GM19193 (cell line): ENCODE results near the gene COX4I2.

Experiments
- POLR2A ChIP-seq: IDR thresholded peaks from 4 replicates; pipeline ENCODE4 v1.6.1; 2011; ENCODE audit not compliant: insufficient read depth, insufficient read length; ENCODE audit errors: extremely low read depth

COX4I2 gene

DNA sequence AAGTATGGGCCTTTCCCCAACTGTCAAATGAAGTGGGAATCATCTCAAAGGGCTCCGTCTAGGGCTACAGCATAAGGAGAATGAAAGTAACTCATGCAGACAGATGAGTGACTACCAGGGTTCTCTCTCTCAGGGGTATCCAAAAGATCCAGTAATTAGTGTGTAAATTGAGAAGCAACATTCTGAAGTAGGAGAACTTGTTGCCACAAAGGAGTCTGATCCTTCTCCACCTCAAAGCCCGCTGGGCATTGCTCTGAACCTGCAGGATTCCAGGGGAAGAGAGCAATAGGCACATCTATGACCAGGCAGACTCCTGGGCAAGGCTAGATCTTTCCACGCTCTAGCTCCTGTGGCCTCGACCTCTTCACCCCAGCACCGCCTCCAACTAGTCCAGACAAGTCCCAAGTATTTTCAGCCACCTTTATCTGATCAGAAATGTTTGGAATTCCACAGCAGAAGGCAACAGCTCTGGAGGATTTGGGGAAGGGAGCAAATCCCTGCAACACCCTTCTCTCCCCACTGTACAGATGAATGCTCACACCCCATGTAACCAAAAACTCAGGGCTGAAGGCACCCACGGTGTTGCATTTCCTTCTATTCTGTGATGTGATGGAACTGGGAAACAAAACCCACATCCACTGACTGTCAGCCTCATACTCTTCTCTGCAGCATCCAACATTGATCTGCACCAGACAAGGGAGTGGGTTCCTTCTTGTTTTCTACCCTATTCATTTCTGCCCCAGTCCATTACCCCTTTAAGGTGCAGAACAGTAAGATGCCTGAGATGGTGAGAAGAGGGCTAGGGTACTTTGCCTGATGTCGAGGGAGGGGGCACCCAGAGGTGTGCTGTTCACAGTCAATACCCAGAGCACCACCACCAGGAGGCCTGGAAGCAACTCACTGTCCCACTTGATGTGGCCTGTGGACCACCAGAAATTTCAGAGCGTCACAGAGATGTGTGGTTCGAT is 41.0 kb downstream of the COX4I2 start:
- TF ChIP-seq POLR2A: no peak

DNA sequence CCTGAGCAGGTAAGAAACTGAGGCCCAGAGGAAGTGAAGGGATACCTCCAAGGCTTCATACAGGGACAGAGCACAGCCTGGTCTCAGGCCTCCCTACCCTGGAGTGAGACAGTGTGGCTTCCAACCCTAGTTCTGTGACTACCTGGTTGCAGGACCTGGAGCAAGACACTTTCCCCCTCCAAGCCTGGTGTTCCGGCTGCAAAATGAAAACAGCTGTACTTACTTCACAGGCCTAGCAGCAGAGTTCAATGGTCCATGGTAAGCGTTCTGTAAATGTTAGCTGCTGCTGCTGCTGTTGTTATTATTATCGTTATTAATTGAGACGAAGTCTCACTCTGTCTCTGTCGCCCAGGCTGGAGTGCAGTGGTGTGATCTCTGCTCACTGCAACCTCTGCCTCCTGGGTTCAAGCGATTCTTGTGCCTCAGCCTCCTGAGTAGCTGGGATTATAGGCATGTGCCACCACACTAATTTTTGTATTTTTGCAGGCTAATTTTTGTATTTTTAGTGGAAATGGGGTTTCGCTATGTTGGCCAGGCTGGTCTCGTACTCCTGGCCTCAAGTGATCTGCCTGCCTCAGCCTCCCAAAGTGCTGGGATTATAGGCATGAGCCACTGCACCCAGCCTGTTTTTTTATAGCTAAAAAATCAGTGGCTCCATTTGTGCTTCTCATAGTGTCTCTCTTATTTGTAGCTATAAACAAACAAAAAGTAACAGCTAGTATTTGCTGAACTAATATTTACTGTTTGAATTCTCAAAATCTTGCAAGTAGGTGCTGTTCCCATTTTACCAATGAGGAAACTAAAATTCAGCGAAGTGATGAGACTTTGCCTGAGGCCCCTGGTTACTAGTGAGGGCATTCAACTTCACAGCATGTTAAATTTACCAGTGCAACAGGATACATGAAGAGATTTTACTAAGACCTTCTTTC is 41.9 kb downstream of the COX4I2 start:
- no peak for TF ChIP-seq POLR2A

DNA sequence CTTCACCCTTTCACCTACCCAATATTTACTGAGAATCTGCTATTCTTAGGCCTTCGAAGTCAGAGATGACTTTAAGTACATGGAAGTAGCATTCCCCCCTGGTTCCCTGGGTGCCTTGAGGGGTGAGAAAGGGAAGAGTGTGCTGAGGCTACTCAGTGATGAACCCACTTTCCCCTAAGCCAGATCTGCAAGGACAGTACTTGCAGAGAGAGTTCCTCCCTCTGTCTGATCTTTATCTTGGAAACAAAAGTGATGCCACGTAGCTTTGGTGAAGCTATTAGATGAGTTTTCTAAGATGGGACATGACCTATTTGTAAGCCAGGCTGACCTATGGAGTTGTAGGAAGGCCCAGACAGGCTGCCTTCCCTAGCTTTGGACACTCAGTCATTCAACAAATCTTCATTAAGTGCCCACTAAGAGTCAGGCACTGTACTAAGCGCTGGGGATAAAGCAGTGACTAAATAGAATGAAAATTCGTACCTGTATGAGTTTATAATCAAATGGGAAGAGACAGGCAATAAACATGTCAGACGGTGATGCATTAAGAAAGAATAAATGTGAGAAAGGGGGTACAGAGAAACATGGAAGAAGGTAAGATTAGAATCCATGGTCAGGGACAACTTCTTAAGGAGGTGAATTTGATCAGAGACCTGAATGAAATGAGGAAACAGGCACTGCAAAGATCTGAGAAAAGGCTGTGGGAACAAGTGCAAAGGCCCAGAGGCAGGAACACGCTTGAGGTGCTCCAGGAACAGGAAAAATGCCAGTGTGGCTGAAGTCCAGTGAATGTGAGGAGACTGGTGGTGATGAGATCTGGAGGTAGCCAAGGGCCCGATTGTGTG is 42.8 kb downstream of the COX4I2 start:
- TF ChIP-seq POLR2A: no peak

DNA sequence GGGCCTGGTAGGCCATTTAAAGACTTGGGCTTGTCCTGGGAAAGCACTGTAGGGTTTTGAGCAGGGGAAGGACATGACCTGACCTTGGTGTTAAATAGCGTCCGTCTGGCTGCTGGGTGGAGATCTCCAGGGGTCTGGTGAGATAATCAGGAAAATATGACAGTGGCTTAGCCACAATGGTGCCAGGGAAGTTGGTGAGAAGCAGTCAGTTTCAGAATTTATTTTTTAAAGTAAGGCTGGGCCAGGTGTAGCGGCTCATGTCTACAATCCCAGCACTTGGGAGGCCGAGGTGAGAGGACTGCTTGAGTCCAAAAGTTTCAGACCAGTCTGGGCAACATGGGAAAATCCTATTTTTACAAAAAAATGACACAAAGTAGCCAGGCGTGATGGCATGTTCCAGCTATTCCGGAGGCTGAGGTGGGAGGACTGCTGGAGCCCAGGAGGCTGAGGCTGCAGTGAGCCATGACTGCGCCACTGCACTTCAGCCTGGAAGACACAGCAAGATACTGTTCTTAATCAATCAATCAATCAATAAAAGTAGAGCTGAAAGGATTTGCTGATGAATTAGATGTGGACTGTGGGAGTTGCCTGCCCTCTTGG is 43.5 kb downstream of the COX4I2 start:
- TF ChIP-seq POLR2A: no peak

DNA sequence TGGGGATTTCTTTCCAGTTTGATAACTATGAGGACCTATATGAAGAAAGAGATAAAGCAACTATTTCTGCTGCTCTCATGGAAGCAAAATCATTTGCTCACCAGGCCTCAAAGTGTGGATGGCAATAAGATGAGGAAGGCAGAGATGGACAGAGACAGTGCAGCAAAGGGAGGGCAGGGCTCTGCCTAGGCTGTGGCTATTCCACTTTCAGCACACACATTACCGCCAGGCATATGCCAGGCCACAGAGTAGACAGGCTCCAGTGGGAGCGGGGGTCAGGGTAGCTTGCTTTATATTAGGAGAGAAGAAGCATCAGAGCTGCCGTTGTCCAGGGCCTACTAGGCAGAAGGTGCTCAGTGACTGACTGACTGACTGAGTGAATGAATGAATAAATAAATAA is 44.1 kb downstream of the COX4I2 start:
- no peak for TF ChIP-seq POLR2A

DNA sequence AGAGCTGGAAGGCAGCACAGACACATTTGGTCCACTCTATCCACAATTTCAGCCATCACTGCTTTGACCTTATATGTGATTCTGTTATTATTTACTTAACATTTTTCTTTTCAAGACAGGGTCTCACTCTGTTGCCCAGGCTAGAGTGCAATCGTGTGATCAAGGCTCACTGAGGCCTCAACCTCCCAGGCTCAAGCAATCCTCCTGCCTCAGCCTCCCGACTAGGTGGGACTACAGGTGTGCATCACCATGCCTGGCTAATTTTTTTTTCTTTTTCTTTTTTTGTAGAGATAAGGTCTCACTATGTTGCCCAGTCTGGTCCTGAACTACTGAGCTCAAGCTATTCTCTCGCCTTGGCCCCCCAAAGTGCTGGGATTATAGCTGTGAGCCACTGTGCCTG is 44.6 kb downstream of the COX4I2 start:
- no peak for TF ChIP-seq POLR2A

DNA sequence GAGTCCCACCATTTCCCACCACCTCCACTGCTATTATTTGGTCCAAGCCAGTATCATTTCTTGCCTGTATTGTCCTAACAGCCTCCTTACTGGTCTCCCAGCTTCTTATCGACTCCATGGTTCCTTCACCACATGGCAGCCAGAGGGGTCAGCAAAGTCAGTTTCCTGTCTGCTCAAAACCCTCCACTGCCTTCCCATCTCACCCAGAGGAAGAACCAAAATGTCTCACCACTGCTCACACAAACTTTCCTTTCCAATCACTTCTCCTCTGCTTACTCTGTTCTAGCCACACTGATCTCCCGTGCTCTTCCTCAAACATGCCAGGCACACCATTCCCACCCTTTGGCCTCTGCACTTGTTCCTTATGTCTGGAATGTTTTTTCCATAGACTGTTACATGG is 45.2 kb downstream of the COX4I2 start:
- no peak for TF ChIP-seq POLR2A

DNA sequence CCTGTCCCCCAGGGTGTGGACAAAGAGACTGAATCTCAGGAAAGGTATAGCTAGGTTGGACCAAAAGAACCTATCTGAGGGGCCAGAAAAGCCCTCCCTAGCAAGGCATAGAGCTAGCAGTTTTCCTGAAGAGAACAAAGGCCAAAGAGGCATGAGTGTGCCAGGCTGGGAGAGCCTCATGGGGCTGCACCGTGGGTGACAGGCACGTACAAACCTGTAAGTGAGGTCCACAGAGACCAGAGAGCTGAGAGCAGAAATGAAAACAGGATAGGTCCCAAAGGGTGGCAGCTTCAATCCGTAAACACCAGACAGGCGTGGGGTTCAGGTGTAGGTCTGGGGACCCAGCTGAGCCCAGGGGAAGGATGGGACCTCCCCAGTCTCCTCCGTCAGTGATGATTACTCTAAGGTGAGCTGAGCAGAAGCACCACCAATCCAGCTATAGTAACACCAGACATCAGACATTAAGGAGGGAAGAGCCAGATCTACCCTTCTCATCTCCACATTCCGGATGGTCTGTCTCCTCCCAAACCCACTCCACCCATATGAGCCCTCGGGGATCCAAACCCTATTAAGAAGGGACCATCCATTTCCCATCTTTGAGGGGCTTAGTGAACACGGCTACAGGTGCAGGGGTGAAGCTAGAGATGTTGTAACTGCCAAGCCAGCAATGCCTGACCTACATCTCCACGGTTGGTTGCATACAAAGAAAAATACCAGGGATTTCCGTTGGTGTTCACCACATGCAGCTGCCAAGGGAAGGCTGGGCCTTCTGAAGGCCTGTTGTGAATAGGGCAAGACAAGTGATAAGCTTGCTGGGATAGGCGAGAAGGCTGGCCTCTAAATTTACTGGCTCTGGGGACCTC is 46.7 kb downstream of the COX4I2 start:
- peak; percentile 16 for TF ChIP-seq POLR2A

DNA sequence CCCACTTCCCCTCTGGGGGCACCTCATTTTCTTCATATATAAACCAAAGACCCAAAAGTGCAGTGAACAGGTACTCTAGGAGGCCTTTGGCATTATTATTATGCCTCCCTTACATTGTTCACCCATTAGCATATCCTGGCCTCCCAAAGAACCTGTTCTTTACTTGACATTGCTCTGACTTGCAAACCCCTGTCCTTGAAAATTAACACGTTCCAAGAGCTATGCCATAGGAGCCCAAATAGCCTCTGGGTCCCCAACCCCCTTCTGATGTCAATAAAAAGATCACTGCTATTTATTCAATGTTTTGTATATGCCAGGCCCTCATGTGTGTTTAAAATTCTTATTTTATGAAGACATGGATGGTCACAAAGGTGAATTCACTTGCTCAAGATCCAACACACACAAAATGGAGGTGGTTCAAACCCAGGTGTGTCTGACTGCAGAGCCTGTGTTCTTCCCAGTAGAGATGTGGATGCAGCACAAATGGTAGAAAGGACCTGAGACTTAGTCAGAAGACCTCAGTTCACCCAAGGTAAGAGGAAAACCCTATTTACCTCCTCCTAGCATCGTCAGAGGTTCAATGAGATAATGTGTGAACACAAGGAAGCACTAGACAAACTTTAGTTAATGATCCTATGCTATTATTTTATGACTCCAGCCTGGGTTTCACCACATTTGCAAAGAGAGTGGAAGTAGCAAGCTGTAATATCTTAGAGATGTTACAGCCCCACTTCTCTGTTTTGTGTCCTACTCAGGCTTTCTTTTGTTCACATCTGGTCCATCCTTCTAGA is 48.3 kb downstream of the COX4I2 start:
- TF ChIP-seq POLR2A: no peak

DNA sequence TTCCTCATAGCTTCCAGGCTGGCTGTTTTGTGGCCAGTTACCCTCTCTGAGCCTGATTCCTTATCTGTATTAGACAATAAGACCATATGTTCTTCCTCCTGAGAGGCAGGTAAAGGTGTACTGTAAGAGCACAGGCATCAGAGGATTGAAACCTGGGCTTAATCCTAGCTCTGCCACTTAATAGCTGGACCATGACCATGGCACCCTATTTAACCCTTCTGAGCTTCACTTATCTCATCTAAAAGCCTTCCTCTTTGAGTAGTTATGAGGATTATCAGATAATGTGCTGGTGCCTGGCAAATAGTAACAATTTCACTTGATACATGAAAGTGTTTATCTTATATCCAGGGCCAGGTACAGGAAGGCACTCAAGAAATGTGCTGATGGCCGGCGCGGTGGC is 50.1 kb downstream of the COX4I2 start:
- no peak for TF ChIP-seq POLR2A

DNA sequence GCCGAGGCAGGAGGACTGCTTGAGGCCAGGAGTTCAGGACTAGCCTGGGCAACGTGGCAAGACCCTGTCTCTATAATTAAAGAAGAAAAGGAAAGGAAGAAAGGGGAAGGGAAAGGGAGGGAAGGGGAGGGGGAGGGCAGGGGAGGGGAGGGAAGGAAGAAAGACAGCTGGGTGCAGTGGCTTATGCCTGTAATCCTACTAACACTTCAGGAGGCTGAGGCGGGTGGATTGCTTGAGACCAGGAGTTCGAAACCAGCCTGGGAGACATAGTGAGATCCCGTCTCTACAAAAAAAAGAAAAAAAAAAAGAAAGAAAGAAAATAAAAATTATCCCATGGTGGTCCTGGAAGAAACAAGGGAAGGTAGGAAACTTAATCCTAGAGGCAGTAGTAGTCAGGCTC is 51.4 kb downstream of the COX4I2 start:
- no peak for TF ChIP-seq POLR2A

DNA sequence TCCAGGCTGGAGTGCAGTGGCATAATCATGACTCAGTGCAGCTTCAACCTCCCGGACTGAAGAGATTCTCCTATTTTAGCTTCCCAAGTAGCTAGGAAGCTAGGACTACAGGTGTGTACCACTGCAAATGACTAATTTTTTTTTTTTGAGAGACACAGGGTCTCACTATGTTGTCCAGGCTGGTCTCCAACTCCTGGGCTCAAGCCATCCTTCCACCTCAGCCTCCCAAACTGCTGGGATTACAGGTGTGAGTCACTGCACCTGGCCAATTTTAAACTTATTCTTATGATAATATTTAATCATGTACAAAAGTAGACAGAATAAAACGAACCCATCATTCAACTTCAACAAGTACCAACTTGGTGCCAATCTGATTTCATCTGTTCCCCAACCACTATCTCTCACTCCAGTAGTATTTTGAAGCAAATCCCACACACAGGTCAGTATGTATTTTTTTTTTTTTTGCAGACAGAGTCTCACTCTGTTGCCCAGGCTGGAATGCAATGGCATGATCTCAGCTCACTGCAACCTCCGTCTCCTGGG is 52.5 kb downstream of the COX4I2 start:
- no peak for TF ChIP-seq POLR2A
